HepG2 (cell line): ENCODE measurements around the gene KCTD14. TPM values are rescaled to one million over a fixed set of nuclear protein-coding genes. Genes with fewer than 3 reads are reported as not detected.

Experiments used
- CEBPB ChIP-seq: IDR thresholded peaks from 2 replicates; pipeline ENCODE4 v1.6.1; 2011; ENCODE audit warnings: low read depth, low read length, improper control_type of control experiment, borderline replicate concordance
- FOXA1 ChIP-seq, 2 experiments: fragments of 450-650 bp in 1 of 2; sonication (generic) in 1 of 2; formaldehyde crosslinking in 1 of 2; IDR thresholded peaks; 2 replicates each; pipeline versions ENCODE4 v1.4.0 to v1.6.1; 2016 to 2020; ENCODE audit warnings: missing genetic modification reagents in 1 of 2
- FOXP1 ChIP-seq, 2 experiments: fragments of 450-650 bp in 1 of 2; IDR thresholded peaks; 2 replicates each; pipeline ENCODE4 v1.6.1; 2017 to 2018; ENCODE audit warnings: antibody characterized with exemption in 1 of 2
- HNRNPLL ChIP-seq: fragments of 200-400 bp; formaldehyde crosslinking; IDR thresholded peaks from 2 replicates; pipeline ENCODE4 v1.6.1; 2017; ENCODE audit warnings: mild to moderate bottlenecking, low read depth, low read length; ENCODE audit not compliant: poor library complexity, severe bottlenecking
- KDM1A ChIP-seq: IDR thresholded peaks from 2 replicates; pipeline ENCODE4 v1.6.1; 2016; ENCODE audit warnings: missing compliant biosample characterization
- KDM3A ChIP-seq: IDR thresholded peaks from 2 replicates; pipeline ENCODE4 v1.6.1; 2018; ENCODE audit warnings: low read depth, missing compliant biosample characterization
- NCOA2 ChIP-seq: sonication (generic); formaldehyde crosslinking; IDR thresholded peaks from 2 replicates; pipeline ENCODE4 v1.8.0; 2022; ENCODE audit warnings: inconsistent platforms
- RBM39 ChIP-seq: fragments of 200-400 bp; formaldehyde crosslinking; IDR thresholded peaks from one replicate; pipeline ENCODE4 v1.6.1; 2018; ENCODE audit warnings: antibody characterized with exemption, mild to moderate bottlenecking, low read depth, low read length; ENCODE audit not compliant: poor library complexity, severe bottlenecking
- ZFP62 ChIP-seq: sonication (generic); formaldehyde crosslinking; IDR thresholded peaks from 2 replicates; pipeline ENCODE4 v1.4.0; 2020; ENCODE audit warnings: missing genetic modification reagents
- ZNF180 ChIP-seq: sonication (generic); formaldehyde crosslinking; IDR thresholded peaks from 2 replicates; pipeline ENCODE4 v1.4.0; 2020; ENCODE audit warnings: low read depth, missing genetic modification reagents, borderline replicate concordance
- ZSCAN21 ChIP-seq: sonication (generic); formaldehyde crosslinking; IDR thresholded peaks from 2 replicates; pipeline ENCODE4 v1.8.0; 2022; ENCODE audit warnings: mild to moderate bottlenecking, missing genetic modification reagents, moderate library complexity, borderline replicate concordance
- polyA plus RNA-seq, 8 experiments: library from polyadenylated mRNA; depleted of rRNA in 3 of 8; stranded (reverse) in 7 of 8; unstranded in 1 of 8; fragments of >200 nt; fragmentation: Illumina TruSeq in 4 of 8; extraction: Trizol in 4 of 8; gene quantifications; 2 replicates each; pipeline versions ENCODE4 v1.2.1 to v1.2.3, GENCODE V29; 2011 to 2016; ENCODE audit warnings: low read depth in 4 of 8, missing spikeins in 1 of 8, mixed read lengths in 1 of 8; ENCODE audit not compliant: insufficient read depth in 1 of 8
- total RNA-seq, 5 experiments: library from RNA; depleted of rRNA; stranded (reverse); fragments of >200 nt; fragmentation: Illumina TruSeq; extraction: Trizol; gene quantifications; 2 replicates each; pipeline ENCODE4 v1.2.3, GENCODE V29; 2016; ENCODE audit warnings: low read depth in 1 of 5
- TF ChIP-seq, protein P1 (sequence below): sonication (generic); formaldehyde crosslinking; IDR thresholded peaks from 2 replicates; pipeline ENCODE4 v1.4.0; 2020; ENCODE audit warnings: mild to moderate bottlenecking, missing genetic modification reagents, borderline replicate concordance
- TF ChIP-seq, protein P2 (sequence below): IDR thresholded peaks from 2 replicates; pipeline ENCODE4 v1.6.1; 2016; ENCODE audit warnings: low read depth, borderline replicate concordance
- TF ChIP-seq, protein P3 (sequence below): sonication (generic); formaldehyde crosslinking; IDR thresholded peaks from 2 replicates; pipeline ENCODE4 v1.4.0; 2020; ENCODE audit warnings: missing genetic modification reagents, borderline replicate concordance
- TF ChIP-seq, protein P4 (sequence below): sonication (generic); formaldehyde crosslinking; IDR thresholded peaks from 2 replicates; pipeline ENCODE4 v1.4.0; 2020; ENCODE audit warnings: missing genetic modification reagents

Gene KCTD14
- total and polyA plus RNA-seq, 2 of the 13 experiments (the other 11 are each of a cell fraction or from before 2014, with no cell fraction given) = 10.3 to 15.6 TPM

DNA sequence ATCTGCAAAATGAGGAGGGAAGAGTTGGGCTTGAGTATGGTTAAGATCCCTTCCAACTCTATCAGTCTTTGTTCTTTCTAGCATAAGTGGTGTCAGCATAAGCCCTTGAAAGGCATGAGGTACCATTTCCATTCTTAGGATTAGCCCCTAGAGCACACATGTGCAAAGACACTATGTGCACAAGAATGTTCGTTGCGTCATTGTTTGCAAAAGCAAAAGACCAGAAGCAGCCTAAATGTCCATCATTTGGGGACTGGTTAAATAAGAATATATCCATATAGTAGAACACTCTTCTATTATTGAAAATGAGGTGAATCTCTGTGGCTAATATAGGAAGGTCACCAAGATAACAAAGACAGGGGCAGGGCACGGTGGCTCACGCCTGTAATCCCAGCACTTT is 10.0 kb upstream of the KCTD14 start (continued):
- TF ChIP-seq, protein P1, sequence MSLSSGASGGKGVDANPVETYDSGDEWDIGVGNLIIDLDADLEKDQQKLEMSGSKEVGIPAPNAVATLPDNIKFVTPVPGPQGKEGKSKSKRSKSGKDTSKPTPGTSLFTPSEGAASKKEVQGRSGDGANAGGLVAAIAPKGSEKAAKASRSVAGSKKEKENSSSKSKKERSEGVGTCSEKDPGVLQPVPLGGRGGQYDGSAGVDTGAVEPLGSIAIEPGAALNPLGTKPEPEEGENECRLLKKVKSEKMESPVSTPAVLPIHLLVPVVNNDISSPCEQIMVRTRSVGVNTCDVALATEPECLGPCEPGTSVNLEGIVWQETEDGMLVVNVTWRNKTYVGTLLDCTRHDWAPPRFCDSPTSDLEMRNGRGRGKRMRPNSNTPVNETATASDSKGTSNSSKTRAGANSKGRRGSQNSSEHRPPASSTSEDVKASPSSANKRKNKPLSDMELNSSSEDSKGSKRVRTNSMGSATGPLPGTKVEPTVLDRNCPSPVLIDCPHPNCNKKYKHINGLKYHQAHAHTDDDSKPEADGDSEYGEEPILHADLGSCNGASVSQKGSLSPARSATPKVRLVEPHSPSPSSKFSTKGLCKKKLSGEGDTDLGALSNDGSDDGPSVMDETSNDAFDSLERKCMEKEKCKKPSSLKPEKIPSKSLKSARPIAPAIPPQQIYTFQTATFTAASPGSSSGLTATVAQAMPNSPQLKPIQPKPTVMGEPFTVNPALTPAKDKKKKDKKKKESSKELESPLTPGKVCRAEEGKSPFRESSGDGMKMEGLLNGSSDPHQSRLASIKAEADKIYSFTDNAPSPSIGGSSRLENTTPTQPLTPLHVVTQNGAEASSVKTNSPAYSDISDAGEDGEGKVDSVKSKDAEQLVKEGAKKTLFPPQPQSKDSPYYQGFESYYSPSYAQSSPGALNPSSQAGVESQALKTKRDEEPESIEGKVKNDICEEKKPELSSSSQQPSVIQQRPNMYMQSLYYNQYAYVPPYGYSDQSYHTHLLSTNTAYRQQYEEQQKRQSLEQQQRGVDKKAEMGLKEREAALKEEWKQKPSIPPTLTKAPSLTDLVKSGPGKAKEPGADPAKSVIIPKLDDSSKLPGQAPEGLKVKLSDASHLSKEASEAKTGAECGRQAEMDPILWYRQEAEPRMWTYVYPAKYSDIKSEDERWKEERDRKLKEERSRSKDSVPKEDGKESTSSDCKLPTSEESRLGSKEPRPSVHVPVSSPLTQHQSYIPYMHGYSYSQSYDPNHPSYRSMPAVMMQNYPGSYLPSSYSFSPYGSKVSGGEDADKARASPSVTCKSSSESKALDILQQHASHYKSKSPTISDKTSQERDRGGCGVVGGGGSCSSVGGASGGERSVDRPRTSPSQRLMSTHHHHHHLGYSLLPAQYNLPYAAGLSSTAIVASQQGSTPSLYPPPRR = no peak
- TF ChIP-seq ZSCAN21 (CRISPR knock-in tag) (no peak), KDM1A (CRISPR knock-in tag) (0 out of 2 replicates have a peak, but pooled peaks have one; percentile 45), ZFP62 (CRISPR knock-in tag) (no peak), CEBPB (peak; percentile 87), KDM3A (no peak), RBM39 (no peak), HNRNPLL (no peak), FOXA1 (IDR thresholded peaks at IDR 0.05) (no peak), FOXA1 (CRISPR knock-in tag; IDR thresholded peaks at IDR 0.05) (peak; percentile 69), ZNF180 (CRISPR knock-in tag) (no peak), FOXP1 (IDR thresholded peaks at IDR 0.05) (no peak), FOXP1 (CRISPR knock-in tag; IDR thresholded peaks at IDR 0.05) (no peak), NCOA2 (CRISPR knock-in tag) (no peak)
- TF ChIP-seq, protein P2, sequence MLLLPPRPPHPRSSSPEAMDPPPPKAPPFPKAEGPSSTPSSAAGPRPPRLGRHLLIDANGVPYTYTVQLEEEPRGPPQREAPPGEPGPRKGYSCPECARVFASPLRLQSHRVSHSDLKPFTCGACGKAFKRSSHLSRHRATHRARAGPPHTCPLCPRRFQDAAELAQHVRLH (CRISPR knock-in tag) = no peak
- TF ChIP-seq, protein P3, sequence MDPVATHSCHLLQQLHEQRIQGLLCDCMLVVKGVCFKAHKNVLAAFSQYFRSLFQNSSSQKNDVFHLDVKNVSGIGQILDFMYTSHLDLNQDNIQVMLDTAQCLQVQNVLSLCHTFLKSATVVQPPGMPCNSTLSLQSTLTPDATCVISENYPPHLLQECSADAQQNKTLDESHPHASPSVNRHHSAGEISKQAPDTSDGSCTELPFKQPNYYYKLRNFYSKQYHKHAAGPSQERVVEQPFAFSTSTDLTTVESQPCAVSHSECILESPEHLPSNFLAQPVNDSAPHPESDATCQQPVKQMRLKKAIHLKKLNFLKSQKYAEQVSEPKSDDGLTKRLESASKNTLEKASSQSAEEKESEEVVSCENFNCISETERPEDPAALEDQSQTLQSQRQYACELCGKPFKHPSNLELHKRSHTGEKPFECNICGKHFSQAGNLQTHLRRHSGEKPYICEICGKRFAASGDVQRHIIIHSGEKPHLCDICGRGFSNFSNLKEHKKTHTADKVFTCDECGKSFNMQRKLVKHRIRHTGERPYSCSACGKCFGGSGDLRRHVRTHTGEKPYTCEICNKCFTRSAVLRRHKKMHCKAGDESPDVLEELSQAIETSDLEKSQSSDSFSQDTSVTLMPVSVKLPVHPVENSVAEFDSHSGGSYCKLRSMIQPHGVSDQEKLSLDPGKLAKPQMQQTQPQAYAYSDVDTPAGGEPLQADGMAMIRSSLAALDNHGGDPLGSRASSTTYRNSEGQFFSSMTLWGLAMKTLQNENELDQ (CRISPR knock-in tag) = no peak
- TF ChIP-seq, protein P4, sequence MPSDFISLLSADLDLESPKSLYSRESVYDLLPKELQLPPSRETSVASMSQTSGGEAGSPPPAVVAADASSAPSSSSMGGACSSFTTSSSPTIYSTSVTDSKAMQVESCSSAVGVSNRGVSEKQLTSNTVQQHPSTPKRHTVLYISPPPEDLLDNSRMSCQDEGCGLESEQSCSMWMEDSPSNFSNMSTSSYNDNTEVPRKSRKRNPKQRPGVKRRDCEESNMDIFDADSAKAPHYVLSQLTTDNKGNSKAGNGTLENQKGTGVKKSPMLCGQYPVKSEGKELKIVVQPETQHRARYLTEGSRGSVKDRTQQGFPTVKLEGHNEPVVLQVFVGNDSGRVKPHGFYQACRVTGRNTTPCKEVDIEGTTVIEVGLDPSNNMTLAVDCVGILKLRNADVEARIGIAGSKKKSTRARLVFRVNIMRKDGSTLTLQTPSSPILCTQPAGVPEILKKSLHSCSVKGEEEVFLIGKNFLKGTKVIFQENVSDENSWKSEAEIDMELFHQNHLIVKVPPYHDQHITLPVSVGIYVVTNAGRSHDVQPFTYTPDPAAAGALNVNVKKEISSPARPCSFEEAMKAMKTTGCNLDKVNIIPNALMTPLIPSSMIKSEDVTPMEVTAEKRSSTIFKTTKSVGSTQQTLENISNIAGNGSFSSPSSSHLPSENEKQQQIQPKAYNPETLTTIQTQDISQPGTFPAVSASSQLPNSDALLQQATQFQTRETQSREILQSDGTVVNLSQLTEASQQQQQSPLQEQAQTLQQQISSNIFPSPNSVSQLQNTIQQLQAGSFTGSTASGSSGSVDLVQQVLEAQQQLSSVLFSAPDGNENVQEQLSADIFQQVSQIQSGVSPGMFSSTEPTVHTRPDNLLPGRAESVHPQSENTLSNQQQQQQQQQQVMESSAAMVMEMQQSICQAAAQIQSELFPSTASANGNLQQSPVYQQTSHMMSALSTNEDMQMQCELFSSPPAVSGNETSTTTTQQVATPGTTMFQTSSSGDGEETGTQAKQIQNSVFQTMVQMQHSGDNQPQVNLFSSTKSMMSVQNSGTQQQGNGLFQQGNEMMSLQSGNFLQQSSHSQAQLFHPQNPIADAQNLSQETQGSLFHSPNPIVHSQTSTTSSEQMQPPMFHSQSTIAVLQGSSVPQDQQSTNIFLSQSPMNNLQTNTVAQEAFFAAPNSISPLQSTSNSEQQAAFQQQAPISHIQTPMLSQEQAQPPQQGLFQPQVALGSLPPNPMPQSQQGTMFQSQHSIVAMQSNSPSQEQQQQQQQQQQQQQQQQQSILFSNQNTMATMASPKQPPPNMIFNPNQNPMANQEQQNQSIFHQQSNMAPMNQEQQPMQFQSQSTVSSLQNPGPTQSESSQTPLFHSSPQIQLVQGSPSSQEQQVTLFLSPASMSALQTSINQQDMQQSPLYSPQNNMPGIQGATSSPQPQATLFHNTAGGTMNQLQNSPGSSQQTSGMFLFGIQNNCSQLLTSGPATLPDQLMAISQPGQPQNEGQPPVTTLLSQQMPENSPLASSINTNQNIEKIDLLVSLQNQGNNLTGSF = no peak
